ENCODE data around the gene DLG2.

Gene DLG2

GRCh38 chr11:83818349-83818748, 1808.8 kb downstream of the DLG2 start:
- DNase-seq = no peak

GRCh38 chr11:83816572-83817187, 1810.5 kb downstream of the DLG2 start:
- peak in 1 of 2 donors; percentile 11 for DNase-seq

GRCh38 chr11:83815736-83816135, 1811.4 kb downstream of the DLG2 start:
- DNase-seq = no peak

- no peak for DNase-seq
Measured at GRCh38 chr11:83813296-83813695, 1813.8 kb downstream of the DLG2 start.

GRCh38 chr11:83809274-83809673, 1817.9 kb downstream of the DLG2 start:
- DNase-seq = no peak

GRCh38 chr11:83801799-83802198, 1825.3 kb downstream of the DLG2 start:
- DNase-seq = no peak

- no peak for DNase-seq
Measured at GRCh38 chr11:83793310-83793709, 1833.8 kb downstream of the DLG2 start.

GRCh38 chr11:83791557-83791956, 1835.6 kb downstream of the DLG2 start:
- DNase-seq = no peak

- no peak for DNase-seq
Measured at GRCh38 chr11:83785942-83786341, 1841.2 kb downstream of the DLG2 start.

- DNase-seq = no peak
Measured at GRCh38 chr11:83784419-83784818, 1842.7 kb downstream of the DLG2 start.

- no peak for DNase-seq
Measured at GRCh38 chr11:83782329-83782728, 1844.8 kb downstream of the DLG2 start.

- no peak for DNase-seq
Measured at GRCh38 chr11:83779876-83780275, 1847.3 kb downstream of the DLG2 start.

- DNase-seq = no peak
Measured at GRCh38 chr11:83778596-83778995, 1848.5 kb downstream of the DLG2 start.

- no peak for DNase-seq
Measured at GRCh38 chr11:83773950-83774880, 1852.9 kb downstream of the DLG2 start.

- no peak for DNase-seq
Measured at GRCh38 chr11:83768489-83768888, 1858.7 kb downstream of the DLG2 start.

- DNase-seq = no peak
Measured at GRCh38 chr11:83766932-83767331, 1860.2 kb downstream of the DLG2 start.

- DNase-seq = no peak
Measured at GRCh38 chr11:83764643-83765042, 1862.5 kb downstream of the DLG2 start.

- DNase-seq = no peak
Measured at GRCh38 chr11:83760932-83761331, 1866.2 kb downstream of the DLG2 start.

- no peak for DNase-seq
Measured at GRCh38 chr11:83759148-83759547, 1868.0 kb downstream of the DLG2 start.

GRCh38 chr11:83751041-83751440, 1876.1 kb downstream of the DLG2 start:
- DNase-seq = no peak

GRCh38 chr11:83746921-83747585, 1880.1 kb downstream of the DLG2 start:
- DNase-seq = no peak

GRCh38 chr11:83744620-83745192, 1882.4 kb downstream of the DLG2 start:
- DNase-seq = no peak

GRCh38 chr11:83736684-83737083, 1890.5 kb downstream of the DLG2 start:
- DNase-seq = no peak

All from inflammatory macrophage (primary cell).